ENCODE data around the gene DDC. TPM values are rescaled to one million over a fixed set of nuclear protein-coding genes. Genes with fewer than 3 reads are reported as not detected.
"Not testable (repeated sequence)": the region's sequence is repeated elsewhere in the genome, so short reads cannot be mapped to it uniquely, and the experiment has no call there.

Gene DDC
- total RNA-seq, 1 experiment from 2014 or later: 9.1 TPM

GRCh38 chr7:50461695-50462094, 103.5 kb downstream of the DDC start:
- DNase-seq (ENCODE audit: low spot score): no peak

- DNase-seq (ENCODE audit: low spot score): not testable (repeated sequence)
Observed at GRCh38 chr7:50459183-50459582, 106.0 kb downstream of the DDC start.

GRCh38 chr7:50458651-50459050, 106.6 kb downstream of the DDC start:
- DNase-seq (ENCODE audit: low spot score): not testable (repeated sequence)

GRCh38 chr7:50456371-50457123, 108.7 kb downstream of the DDC start:
- no peak for DNase-seq (ENCODE audit: low spot score)

- no peak for DNase-seq (ENCODE audit: low spot score)
Observed at GRCh38 chr7:50455658-50456057, 109.5 kb downstream of the DDC start.

- DNase-seq (ENCODE audit: low spot score): no peak
Observed at GRCh38 chr7:50454968-50455367, 110.2 kb downstream of the DDC start.

GRCh38 chr7:50450590-50451032, 114.6 kb downstream of the DDC start:
- no peak for DNase-seq (ENCODE audit: low spot score)

GRCh38 chr7:50449881-50450589, 115.2 kb downstream of the DDC start, which contains the start of gene FIGNL1:
FIGNL1 (minus strand) TSS chr7:50450350; CDS start chr7:50447287, 3,063 bp downstream.
- DNase-seq (ENCODE audit: low spot score): peak; percentile 81

- no peak for DNase-seq (ENCODE audit: low spot score)
Observed at GRCh38 chr7:50449501-50449880, 115.7 kb downstream of the DDC start.

- no peak for DNase-seq (ENCODE audit: low spot score)
Observed at GRCh38 chr7:50448823-50449222, 116.4 kb downstream of the DDC start.

GRCh38 chr7:50446542-50446960, 118.7 kb downstream of the DDC start:
- peak; percentile 22 for DNase-seq (ENCODE audit: low spot score)

- DNase-seq (ENCODE audit: low spot score): no peak
Observed at GRCh38 chr7:50436133-50436806, 128.9 kb downstream of the DDC start.

GRCh38 chr7:50431722-50432305, 133.4 kb downstream of the DDC start:
- DNase-seq (ENCODE audit: low spot score): no peak

GRCh38 chr7:50431316-50431715, 133.9 kb downstream of the DDC start:
- no peak for DNase-seq (ENCODE audit: low spot score)

- DNase-seq (ENCODE audit: low spot score): no peak
Observed at GRCh38 chr7:50428911-50429310, 136.3 kb downstream of the DDC start.

GRCh38 chr7:50427518-50427917, 137.7 kb downstream of the DDC start:
- no peak for DNase-seq (ENCODE audit: low spot score)

GRCh38 chr7:50426280-50427045, 138.7 kb downstream of the DDC start:
- peak; percentile 20 for DNase-seq (ENCODE audit: low spot score)

- DNase-seq (ENCODE audit: low spot score): no peak
Observed at GRCh38 chr7:50425318-50425717, 139.9 kb downstream of the DDC start.

- no peak for DNase-seq (ENCODE audit: low spot score)
Observed at GRCh38 chr7:50423860-50424259, 141.3 kb downstream of the DDC start.

GRCh38 chr7:50422858-50423257, 142.3 kb downstream of the DDC start:
- DNase-seq (ENCODE audit: low spot score): no peak

- no peak for DNase-seq (ENCODE audit: low spot score)
Observed at GRCh38 chr7:50421043-50421442, 144.2 kb downstream of the DDC start.
